GM12864 (cell line): Measurements from ENCODE around the gene PIGR.

Experiments used
- DNase-seq: peaks from one replicate; pipeline ENCODE4 v3.0.0-alpha.2; 2011; ENCODE audit warnings: low read depth
- H3K4me3 ChIP-seq: 2 replicates; pipeline ENCODE4 v1.5.1; 2011; ENCODE audit warnings: mild to moderate bottlenecking, low read depth, low read length, control low read depth
- TF ChIP-seq, protein P1 (sequence below): IDR thresholded peaks from 2 replicates; pipeline ENCODE4 v1.5.1; 2011; ENCODE audit warnings: low read depth, mild to moderate bottlenecking, moderate library complexity, low read length, control low read depth, inconsistent platforms; ENCODE audit errors: missing control alignments

Gene PIGR

DNA sequence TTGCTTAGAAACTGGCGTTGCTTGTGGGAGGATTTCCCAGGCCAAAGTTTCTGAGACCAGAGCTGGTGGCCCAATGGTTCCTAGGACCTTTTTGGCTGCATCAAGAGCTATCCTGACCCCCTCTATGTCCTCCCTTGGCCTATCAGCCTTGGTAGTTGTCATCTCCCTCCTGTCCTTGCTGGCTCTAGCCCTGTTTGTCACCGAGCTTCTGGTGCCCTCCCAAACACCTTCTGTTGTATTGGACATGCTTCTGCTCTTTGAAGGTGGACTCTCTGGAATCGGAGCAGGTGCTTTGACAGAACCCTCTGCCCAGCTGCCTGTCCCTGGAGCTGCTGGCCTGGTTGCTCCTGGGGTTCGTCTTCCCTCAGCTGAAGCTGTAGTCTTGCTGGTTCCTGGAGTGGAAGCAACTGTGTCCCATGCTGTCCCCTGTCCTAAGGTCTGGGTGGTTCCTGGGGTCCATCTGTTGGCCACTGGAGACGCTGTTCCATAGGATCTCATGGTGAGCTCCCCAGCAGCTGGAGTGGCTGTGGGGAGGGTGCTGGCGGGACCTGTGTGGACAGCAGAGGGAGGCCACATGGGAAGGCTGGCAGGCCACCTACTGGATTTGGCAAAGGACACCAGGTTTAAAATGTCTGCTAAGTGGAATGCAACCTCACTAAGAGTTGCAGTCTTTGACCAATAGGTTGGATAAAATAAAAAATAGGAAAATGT is 14.6 kb upstream of the PIGR start:
- DNase-seq, result no peak
- TF ChIP-seq, protein P1, sequence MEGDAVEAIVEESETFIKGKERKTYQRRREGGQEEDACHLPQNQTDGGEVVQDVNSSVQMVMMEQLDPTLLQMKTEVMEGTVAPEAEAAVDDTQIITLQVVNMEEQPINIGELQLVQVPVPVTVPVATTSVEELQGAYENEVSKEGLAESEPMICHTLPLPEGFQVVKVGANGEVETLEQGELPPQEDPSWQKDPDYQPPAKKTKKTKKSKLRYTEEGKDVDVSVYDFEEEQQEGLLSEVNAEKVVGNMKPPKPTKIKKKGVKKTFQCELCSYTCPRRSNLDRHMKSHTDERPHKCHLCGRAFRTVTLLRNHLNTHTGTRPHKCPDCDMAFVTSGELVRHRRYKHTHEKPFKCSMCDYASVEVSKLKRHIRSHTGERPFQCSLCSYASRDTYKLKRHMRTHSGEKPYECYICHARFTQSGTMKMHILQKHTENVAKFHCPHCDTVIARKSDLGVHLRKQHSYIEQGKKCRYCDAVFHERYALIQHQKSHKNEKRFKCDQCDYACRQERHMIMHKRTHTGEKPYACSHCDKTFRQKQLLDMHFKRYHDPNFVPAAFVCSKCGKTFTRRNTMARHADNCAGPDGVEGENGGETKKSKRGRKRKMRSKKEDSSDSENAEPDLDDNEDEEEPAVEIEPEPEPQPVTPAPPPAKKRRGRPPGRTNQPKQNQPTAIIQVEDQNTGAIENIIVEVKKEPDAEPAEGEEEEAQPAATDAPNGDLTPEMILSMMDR, result no peak
- H3K4me3 ChIP-seq, result no peak overlapping the region

DNA sequence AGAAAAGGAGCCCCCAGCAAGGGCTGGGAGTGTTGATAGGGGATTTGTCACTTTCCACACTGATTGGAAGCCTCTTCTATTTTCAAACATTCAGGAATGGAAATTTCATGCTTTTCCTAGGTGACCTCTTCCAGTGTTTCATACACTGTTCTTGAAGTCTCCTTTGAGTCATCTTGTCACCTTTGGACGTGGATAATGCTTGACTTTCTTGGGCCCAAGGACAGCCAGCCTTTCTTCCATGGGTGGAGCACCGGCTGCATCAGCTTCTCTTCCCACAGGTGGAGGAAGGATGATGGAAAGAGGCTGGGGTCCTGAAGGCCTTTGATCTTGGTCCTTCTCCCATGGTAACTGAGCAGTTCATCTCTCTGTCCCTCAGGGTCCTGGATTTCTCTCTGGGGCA is 11.9 kb upstream of the PIGR start:
- H3K4me3 ChIP-seq, result no peak overlapping the region
- DNase-seq, result no peak
- TF ChIP-seq, protein P1, result no peak

DNA sequence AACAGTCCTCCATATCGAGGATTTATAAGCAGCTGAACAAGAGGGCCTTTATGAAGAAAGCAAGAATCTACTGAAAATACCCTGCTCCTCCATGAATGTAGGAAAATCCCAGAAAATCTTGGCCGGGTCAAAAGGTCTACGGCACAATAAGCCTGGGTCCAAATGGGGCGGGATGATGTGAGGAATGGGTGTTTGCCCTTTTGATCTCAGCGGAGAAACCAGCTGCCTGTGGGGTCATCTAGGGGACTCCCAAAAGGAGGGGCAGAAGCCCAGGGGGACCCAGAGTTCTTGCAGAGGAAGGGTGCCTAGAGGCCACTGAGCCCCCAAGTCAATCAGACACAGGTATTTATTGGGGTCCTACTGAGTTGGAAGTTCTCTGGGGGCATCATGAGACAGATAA is 11.4 kb upstream of the PIGR start:
- H3K4me3 ChIP-seq, result no peak overlapping the region
- DNase-seq, result no peak
- TF ChIP-seq, protein P1, result no peak

DNA sequence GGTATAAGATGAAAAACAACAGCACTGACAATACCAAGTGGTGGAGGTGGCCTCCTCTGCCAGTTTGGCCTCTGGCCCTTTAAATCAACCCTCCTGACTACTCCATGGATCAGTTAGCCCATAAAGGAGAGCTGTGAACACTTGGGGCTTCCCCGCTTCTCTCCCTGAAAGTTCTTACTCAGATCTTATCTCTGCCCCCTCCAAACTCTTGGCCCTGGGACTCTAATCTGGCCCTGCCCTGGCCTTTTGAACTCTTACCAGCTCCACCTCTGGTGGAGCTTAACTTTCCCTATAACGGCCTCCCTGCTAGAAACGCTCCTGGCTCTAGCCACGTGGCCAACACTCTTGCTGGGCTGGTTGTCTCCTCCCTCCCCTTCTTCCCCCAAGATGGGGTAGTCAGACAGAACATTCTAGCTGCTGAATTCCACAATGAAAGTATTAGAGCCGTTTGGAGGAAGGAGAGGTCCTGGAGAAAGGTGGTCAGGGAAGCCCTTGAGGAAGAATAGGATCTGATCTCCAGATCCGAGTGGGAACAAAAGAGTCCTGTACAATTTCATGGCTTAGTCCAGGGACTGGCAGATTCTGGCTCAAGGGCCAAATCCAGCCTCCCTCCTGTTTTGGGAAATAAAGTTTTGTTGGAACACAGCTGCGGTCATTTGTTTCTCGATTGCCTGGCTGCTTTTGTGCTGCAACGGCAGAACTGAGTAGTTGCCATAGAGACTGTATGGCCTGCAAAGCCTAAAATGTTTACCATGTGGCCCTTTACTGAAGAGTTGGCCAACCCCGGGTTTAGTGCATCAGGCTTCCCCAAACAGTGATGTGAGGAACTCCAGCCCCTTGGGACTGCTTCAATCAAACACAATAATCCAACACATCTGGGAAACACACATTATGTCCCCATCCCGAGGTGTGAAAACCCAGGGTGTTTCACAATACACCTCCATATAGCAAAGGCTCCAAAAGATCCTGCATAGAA is 9.5 kb upstream of the PIGR start:
- no peak overlapping the region for H3K4me3 ChIP-seq
- TF ChIP-seq, protein P1, result no peak
- no peak for DNase-seq

DNA sequence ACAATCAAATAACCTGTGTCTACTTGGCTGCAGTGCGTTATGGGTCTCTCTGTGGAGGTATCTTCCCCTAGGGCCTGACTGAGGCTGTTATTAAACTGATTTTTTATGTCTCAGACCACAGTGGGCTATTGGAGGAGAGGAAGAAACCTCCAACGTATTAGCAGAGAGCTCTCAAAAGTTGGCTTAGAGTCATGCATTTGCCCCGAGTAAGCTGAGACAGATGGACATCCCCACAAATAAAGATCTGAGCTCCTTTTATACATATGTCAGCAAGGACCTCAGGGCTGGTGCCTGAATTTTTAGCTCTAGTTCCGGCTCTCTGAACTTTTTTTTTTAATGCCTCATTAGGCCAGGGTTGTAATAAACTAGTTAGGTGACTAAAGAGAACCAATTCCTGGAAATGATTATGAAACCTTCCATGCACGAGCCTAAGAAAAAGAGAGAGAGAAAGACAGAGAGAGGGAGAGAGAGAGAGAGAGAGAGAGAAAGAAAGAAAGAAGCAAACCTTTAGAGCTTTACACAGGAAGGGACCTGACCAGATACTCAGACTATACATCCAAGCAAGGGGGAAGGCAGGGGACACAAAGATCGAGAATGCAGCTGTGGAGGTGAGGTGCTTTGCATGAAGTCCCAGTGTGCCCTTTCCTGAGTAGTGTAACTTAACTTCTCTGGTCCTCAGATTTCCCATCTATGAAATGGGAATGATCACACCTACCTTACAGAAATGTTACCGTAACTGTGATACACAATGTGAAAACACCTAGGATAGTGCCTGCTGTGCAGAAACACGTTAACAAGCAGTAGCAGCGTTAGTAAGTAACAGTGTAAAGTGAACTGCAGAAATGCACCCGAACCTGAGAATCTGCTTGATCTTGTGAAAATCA is 8.4 kb upstream of the PIGR start:
- no peak for DNase-seq
- TF ChIP-seq, protein P1, result no peak
- no peak overlapping the region for H3K4me3 ChIP-seq

DNA sequence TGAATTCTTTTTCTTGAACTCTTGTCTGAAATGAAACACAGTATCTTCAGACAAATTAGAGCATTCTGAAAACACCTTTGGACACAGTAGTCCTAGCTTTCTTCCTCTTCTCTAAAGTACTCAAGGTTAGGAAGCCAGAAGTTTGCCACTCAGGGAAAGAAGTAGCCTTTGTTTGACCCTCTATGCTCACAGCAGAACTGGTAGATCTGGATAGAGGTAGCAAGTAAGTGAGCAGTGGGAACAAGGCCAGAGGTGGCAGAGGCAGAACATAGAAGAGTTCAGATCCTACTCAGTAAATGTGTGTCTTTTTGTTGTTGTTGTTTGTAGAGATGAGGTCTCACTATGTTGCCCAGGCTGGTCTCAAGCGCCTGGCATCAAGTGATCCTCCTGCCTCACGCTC is 7.4 kb upstream of the PIGR start:
- TF ChIP-seq, protein P1, result no peak
- DNase-seq, result no peak
- no peak overlapping the region for H3K4me3 ChIP-seq
